RKO (cell line): Measurements from ENCODE around the gene BCL2.
"Not testable (repeated sequence)": the region's sequence is repeated elsewhere in the genome, so short reads cannot be mapped to it uniquely, and the experiment has no call there.

Experiments used
- DNase-seq: peaks from one replicate; pipeline ENCODE4 v3.0.0-alpha.2; 2016; ENCODE audit warnings: low spot score

Gene BCL2

DNA sequence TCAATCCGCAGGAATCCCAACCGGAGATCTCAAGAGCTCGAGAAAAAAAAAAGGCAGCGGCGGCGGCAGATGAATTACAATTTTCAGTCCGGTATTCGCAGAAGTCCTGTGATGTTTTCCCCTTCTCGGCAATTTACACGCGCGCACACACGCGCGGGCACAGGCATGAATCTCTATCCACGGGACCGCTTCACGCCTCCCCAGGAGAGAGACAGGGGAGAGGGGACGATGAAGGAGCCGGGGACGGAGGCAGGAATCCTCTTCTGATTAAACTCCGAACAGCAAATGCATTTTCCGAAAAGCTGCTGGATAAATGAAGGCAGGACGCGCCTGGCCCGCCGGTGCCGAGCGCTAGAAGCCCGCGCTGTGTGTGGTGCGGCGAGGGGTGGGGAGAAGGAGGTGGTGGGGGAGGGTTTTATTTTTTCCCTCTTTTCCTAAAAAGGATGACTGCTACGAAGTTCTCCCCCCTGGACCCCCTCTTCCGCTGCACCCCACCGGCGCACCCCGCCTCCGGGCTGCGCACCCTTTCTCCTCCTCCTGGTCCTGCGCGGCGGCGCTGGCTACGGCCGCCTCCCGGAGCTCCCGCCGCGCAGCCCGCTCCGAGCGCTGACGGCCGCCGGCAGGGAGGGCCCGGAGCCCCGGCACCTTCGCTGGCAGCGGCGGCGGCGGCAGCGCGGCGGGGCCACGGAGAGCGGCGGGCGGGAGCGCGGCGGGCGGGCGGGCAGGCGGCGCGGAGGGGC, at the start of gene BCL2:
Gene BCL2 (minus strand): TSS at position 387 of the 740 bp plus-strand sequence.
- peak; percentile 76 for DNase-seq

DNA sequence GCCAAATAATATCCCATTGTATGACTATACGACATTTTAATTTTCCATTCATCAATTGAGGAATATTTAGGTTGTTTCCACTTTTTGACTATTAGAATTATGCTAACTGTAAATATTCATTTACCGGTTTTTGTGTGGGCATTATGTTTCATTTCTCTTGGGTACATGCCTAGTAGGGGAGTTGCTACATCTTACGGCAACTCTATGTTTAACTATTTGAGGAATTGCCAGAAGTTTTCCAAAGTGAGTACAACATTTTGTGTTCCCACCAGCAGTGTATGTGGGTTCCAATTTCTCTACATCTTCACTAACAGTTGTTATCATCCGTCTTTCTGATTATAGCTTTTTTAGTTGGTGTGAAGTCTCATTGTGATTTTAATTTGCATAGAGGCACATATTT, 49.0 kb upstream of the BCL2 start:
- DNase-seq = no peak

DNA sequence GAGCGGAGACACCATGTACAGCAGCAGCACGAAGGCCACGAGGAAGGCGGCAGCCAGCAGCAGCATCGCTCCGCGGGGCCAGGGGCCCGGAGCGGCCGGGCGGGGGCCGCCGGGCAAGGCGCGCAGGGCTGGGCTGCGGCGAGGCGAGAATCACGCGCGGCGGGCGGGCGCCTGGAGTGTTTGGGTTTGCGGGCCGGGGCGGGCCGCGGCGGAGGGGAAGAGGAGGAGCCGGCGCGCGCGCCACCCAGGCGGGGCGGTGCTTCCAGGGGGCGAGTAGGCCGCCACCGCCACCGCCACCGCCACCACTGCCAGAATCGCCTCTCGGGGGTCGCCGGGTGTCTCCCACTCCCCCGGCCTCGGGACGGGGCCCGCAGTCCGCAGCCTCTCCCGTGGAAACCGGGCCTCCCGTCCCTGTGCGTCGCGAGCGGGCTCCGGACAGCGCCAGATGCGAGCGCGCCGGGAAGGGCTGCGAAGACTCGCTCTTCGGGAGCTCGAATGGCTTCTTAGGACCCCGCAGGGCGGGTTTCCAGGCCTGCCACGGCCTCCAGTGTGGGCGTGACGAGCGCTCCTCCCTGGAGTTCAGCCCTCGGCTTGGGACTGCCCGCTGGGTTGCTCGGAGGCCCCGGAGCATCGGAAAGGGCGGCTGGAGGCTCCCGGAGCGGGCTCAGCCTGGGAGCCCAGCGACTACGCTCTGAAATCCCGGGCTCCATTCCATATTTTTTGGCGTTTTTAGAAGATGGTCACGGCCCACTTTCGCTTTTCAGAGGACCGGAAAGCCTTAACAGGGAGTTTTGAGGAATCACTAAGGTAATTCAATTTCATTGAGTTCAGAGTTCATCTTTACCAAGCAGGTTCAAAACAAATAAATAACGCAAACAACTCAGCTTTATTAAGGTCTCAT, 47.7 kb upstream of the BCL2 start, which contains the start of gene KDSR:
Gene KDSR (minus strand): TSS at position 154 of the 901 bp plus-strand sequence. CDS start 88 bp downstream, at position 66.
- peak; percentile 97 for DNase-seq

DNA sequence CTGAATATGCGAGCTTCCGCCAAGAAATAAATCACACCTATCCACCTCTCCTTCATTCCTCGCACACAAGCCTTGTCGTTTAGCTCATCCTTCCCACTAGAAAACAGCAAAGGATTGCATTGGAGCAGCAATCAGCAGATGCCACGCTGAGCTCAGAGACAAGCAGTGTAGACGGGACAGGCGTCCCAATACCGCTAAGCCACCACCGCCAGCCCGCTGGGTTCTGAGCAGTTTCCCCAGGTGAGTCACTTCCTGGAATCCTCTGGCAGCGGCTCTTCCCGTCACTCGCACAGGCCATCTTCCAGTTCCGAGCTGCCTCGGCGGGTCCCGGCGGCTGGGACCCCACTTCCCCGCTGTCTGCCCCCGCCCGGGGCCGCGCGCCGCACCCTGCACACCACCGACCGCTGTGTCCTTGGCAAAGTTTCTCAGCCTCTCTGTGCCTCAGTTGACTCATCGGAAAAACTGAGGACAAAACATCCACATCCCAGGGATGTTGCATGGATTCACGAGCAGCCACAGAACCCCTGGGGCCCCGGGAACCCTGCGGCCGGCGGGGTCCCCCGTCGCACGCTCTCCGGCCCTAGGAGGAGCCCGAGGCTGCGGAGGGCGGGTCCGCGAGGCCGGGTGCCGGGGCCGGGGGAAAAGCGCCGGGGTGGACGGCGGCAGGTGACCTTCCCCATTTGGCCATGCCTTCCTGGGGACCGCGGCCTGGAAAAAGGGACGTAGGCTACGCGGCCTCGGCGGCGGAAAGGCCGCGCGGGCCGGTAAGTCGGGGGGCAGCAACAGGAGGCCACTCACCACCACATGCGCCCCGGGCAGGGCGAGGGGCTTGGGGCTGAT, 46.9 kb upstream of the BCL2 start:
- DNase-seq = peak; percentile 92

DNA sequence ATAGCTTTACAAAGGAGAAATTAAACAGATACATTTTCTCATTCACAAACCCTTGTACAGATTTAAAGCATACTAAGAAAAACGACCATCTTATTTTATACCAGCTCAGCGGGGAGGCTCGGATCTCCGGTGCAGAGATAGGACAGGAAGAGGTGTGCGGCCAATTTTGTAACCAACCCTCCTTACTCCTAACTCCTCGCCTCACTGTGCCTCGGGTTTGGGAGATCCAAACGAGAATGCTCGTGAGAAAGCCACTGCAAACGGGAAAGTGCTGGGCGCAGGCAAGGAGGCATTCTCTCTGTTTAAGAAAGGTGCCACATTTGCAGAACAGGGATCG, 46.3 kb upstream of the BCL2 start:
- DNase-seq = peak; percentile 48

DNA sequence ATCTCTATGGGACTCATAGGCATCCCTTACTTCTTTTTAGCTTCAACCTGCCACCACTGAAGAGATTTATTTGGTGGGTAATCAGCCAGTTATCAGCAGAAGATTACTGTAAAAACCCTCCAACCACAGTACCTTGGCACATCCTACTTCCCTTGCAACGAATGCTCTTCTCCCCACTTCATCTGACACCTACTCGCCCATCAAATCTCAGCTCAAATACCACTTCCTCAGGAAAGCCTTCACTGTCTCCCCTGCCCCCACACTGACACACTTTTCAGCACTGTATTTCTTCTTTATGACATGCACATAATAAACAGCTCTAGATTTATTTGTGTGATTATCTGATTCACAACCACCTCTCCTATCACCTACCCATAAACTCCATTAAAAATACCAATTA, 44.4 kb upstream of the BCL2 start:
- DNase-seq = no peak

DNA sequence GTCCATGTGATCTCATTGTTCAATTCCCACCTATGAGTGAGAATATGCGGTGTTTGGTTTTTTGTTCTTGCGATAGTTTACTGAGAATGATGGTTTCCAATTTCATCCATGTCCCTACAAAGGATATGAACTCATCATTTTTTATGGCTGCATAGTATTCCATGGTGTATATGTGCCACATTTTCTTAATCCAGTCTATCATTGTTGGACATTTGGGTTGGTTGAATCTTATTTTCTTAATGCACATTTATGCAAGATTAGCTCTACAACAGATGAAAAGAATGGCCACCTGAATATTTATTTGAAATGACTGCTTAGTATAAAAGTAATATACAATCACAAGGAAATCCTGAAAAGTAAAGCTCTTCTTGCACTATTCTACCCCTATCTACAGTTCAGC, 43.9 kb upstream of the BCL2 start:
- DNase-seq = not testable (repeated sequence)

DNA sequence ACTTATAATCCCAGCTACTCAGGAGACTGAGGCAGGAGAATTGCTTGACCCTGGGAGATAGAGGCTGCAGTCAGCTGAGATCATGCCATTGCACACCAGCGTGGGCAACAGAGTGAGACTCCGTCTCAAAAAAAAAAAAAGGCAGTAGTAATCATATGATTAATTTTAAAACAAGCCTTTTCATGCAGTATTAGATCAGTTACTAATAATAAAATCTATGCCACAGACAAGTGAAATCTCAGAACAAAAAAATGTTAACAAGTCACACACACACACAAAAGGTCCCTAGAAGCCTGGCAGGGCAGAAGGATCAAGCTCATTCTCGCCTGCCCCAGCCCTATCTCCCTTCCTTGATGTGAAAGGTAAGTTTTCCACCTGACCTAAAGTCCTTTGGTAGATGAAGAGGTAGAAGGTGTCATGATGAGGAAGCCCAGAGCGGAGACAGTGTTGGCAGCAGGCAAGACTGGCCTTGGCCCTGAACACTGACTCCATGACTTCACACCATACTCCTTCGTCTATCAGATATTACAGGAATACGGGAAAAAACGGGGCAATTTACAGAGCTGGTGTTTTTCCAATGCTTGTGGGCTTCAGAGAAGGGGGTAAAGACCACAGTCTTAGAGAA, 36.8 kb upstream of the BCL2 start:
- no peak for DNase-seq

DNA sequence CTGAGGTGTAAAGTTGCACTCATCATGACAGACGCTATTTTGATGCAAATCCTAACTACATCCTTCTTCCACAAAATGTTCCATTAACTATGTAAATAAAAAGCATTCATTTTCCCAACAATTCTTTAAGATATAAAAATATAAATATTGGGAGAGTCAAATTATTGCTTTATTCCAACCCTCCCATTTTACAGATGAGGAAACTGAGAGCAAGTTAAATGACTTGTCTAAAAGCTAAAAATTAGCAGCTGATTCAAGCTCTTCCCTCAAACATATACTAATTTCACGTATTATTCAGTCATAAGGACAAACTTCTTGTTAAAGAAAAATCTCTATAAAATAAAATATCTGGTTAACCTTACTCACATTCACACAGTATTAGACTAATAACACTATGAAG, 30.7 kb upstream of the BCL2 start:
- DNase-seq = no peak

DNA sequence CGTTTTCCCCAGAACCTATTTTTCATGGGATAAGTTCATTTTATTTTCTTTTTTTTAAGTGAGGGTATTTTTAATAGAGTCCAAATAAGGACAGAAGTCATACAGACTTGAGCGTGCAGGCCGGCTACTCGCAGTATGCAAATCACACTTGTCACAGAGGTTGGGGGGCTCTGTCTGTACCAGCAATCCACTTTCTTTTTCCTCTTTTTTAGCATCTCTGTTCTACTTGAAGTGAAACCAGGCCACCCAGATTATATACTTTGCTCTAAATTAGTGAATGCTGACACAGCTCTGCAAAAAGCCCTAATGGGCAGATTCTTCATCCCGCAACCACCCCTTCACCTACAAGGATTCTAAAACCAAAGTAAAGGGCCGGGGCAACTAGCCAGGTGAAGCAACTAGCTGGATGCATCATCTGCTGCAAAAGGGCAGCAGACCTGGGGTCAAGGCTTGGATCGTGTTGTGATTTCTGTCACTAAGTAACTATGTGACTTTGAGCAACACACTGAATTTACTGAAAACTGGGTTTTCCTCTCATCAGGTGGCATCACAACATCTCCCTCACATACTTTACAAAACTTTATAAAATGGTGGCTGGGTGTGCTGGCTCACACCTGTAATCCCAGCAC, 29.1 kb upstream of the BCL2 start:
- no peak for DNase-seq

DNA sequence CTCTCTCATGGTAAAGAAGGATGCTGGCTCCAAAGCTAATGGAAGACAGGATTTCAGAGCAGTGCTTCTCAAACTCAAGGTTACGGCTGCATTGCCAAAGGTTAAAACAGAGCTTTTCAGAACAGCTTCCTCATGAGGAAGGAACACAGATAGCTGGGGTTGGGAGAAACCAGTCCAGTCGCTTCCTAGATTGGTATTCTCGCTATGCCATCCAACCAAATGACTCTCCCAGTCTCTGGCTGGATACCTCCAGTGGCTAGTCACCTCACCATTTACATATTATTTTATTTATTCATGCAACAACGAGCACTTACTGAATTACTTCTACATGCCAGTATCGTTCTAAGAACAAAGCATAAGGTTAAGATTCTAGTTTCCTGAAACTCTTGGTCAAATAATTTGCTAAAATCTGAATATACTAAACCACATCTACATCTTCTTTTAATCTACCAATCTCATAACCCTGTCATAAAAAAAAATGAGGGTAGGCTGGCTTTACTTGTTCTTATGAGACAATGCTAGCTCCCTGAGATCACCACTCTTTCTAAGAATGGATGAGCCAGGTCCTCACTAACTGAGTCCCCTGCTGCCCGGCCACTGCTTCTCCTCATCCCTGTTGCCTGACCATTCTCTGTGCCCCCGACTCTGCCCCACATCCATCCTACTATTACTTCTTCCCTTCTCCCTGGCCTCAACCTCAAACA, 27.1 kb upstream of the BCL2 start:
- no peak for DNase-seq

DNA sequence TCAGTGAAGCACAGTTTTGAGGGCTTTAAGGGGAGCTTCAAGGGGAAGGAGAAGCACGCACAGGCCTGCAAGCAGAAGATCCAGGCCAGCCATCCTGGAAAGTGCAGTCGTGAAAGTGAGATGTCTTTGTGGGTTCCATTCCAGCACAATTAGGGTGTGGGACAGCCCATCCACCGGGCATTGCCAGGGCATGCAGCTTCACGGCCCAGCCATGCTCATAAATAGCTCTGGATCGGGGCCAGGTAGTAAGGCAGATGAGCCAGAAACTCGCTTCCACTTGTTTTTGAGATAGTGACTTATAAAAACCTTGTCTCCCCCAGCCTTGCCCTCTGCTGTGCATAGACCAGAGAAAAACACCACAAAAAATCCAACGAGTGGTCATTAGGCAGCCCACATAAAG, 26.5 kb upstream of the BCL2 start:
- DNase-seq = no peak

DNA sequence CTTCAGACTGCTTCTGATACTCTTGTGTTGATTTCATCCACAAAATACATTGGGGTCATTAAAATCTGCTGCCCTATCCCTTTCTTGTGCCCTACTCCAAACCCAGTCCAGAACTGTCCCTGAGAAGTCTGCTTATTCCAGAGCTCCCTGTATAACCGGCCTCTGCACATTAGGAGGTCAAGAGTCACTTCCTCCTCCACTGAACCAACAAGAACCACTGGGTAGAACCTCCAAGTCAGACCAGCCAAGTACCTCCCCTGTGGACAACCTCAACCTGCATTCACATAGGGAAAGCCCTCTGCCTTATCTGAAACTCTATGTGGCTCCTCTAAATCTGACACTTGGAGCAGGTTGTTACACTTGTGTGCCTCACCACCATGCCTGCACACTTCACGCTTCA, 25.3 kb upstream of the BCL2 start:
- no peak for DNase-seq

DNA sequence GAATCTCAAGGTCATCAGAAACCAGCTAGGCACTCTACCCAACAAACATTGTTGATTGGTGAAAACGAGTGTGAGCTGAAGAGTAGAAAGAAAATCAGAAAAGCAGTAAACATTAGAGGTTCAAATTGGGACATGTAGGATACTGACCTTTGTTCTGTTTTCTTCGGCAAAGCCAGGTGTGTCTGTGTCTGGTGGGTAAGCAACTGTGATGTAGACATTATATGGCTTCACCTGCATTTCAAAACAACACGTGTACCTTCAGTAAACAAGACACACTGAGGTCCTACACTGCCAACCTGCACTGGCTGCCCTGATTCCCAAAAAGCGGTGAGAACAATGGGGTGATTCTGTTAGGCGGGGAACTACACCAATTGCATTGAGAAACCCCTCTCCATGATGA, 24.7 kb upstream of the BCL2 start:
- no peak for DNase-seq

DNA sequence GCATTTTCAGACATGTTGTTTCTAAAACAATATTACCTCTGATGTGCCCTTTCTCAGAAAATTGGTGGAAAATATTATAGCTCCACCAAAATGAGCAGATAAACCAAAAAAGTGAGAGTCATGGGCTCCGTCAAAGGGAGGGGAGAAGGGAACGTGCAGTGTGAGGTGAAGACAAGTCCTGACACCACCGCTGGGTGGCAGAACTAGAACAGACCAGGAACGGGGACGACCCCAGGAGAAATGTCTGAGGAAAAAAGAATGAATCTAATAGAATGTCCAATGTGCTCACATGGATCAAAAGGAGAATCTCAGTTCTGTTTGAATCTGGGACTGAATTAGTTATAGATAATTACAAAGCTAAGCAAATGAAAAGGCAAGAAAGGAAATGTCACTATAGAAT, 22.6 kb upstream of the BCL2 start:
- no peak for DNase-seq

DNA sequence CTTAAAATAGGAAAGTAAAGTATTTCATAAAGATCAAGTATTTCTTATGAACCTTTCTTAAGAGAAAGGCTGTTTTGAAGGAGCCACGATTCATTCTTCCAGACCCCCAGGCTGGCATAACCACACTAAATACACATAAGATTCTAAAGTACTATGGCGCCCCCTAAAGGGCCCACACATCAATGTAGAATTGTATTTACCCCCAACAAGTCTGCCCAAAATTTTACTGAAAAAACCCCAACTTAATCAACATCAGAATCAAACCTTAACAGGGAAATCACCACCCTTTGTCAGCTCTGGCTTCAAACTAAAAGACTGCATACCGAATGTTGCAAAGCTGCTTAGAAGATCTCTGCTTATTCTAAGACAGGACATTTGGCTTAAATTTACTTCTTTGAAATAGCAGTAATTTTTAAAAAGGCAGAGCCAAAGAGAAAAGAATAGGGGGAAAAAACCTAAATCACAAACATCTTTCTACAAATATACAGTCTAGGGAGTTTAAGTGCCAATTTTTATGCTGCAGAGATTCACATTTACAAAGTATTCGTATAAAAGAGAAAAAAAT, 20.4 kb upstream of the BCL2 start:
- DNase-seq = peak; percentile 50

DNA sequence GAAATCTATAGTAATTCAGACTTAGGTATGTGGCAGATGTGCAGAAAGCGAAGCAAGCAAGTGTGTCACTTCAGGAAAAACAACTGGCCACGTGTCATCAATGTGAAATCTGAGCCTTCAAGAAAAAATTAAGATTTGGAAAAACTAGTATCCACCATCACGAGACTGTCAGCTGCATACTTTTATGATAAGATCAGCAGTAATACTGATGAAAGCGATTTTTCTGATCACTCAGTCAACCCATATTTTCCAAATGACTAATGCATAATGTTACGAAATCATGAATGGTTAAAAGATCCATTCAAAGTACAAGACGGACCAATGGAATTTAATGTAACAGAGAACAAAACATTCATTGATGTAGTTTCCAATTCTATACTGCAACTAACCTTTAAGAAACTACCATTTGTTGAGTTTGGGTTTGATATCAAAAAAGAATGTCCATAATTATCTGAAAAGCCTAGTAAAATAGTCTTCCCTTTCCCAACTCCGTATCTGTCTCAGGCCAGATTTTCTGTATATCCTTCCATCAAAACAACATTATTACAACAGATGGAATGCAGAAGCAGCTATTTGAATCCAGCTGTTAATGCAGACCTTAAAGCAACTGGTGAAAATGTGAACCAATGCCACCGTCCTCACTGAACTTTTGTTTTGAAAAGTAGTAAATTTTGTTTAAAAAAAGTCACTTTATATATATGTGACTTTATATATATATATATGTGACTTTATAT, 17.0 kb upstream of the BCL2 start:
- peak; percentile 81 for DNase-seq

DNA sequence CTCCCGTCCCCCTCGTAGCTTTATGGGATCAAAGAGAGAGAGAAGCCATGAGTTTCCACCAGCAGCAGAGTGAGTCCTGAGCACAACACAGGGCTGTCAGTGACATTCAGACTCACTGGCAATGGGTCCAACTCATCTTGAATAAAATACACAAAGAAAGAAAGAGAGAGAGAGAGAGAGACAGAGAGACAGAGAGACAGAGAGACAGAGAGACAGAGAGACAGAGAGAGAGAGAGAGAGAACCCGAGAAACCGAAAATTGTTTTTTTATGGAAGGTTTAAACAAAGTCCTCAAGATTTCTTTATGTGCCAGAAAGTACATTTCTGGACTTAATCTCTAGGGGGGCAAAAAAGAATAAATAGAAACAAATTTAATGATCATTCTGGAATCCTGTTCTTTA, 11.5 kb upstream of the BCL2 start:
- DNase-seq = no peak

DNA sequence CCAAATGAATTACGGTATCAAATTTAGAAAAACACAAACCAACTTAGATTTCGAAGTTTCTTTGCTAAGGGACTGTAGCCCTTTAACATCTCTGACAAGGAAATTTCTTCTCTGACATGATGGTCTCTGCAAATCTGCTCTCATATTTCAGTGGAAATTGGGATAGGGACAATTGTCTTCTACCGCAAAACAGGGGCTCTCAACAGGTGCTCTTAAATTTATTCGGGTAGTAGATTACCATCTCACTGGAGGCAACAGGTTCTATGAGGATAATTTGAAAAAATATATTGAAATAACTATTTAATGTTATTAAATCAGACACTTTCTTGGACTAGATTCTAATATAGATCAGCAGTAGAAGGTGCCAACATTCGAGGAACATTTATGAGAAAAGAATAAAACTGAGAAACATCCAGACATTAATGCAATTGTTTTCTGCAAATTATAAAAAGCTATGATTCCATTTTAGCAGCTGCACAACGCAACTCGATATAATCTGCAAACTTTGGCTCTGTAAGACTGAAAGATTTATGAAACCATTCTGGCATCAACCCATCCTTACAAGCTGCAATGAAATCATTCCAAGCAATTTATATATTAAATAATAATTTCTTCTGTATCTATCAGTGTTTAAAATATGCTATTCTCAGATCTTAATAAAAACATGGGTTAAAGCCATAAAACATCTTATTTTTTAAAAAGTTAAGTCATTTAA, 10.0 kb upstream of the BCL2 start:
- DNase-seq = no peak
